Ovary (tissue), 3 donors: ENCODE data around the gene GSTA3.

Experiments used
- CTCF ChIP-seq, 3 donors: fragments of 450-650 bp in 2 of 3; fragments of 200-600 bp in 1 of 3; IDR thresholded peaks; one replicate each; pipeline versions ENCODE4 v1.5.1 to v1.8.0; 2016 to 2022; ENCODE audit warnings: antibody characterized with exemption in 3 of 3, mild to moderate bottlenecking in 1 of 3
- POLR2A ChIP-seq: fragments of 450-650 bp; IDR thresholded peaks from one replicate; pipeline ENCODE4 v1.6.1; 2017; ENCODE audit warnings: antibody characterized with exemption, mild to moderate bottlenecking, moderate library complexity
- donor health status: DM: no; HTN: no; CAD: no.

- no peak for TF ChIP-seq CTCF (IDR thresholded peaks at IDR 0.05)
- TF ChIP-seq POLR2A, result no peak
Measured at GRCh38 chr6:52887910-52888524, 21.5 kb downstream of the GSTA3 start.
